Activated CD8-positive, alpha-beta memory T cell treated with anti-CD3 and anti-CD28 coated beads, Interleukin-2, amount 50 U/mL, for 1 hour (primary cell): Measurements from ENCODE around the gene OVOL1.

Source experiments
- DNase-seq: peaks from one replicate; pipeline ENCODE4 v3.0.0-alpha.2; 2020; ENCODE audit errors: extremely low read depth

OVOL1 gene

GRCh38 chr11:65791719-65792213 lies 4.9 kb downstream of the OVOL1 start:
- no peak for DNase-seq

- DNase-seq, result no peak
These were observed 5.6 kb downstream of the OVOL1 start for GRCh38 chr11:65792456-65792855.

GRCh38 chr11:65793144-65793581 lies 6.3 kb downstream of the OVOL1 start:
- DNase-seq, result no peak

GRCh38 chr11:65793625-65794400 lies 7.0 kb downstream of the OVOL1 start:
- no peak for DNase-seq

- DNase-seq, result no peak
These were observed 8.0 kb downstream of the OVOL1 start for GRCh38 chr11:65794570-65795510.

GRCh38 chr11:65796726-65797601 lies 10.1 kb downstream of the OVOL1 start:
- no peak for DNase-seq

DNA sequence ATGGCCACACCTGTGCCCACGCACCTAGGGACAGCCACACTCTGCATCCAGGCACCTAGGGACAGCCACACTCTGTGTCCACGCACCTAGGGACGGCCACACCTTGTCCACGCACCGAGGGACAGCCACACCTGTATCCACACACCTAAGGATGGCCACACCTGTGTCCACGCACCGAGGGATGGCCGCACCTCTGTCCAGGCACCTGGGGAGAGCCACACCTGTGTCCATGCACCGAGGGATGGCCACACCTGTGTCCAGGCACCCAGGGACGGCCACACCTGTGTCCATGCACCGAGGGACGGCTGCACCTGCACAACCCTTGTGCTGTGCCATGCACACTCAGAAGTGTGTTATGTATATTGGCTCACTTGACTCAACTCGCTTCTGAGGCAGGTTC lies 10.8 kb downstream of the OVOL1 start:
- DNase-seq, result no peak

GRCh38 chr11:65798882-65799281 lies 12.0 kb downstream of the OVOL1 start:
- DNase-seq, result no peak

GRCh38 chr11:65801153-65801987 lies 14.5 kb downstream of the OVOL1 start:
- no peak for DNase-seq

DNA sequence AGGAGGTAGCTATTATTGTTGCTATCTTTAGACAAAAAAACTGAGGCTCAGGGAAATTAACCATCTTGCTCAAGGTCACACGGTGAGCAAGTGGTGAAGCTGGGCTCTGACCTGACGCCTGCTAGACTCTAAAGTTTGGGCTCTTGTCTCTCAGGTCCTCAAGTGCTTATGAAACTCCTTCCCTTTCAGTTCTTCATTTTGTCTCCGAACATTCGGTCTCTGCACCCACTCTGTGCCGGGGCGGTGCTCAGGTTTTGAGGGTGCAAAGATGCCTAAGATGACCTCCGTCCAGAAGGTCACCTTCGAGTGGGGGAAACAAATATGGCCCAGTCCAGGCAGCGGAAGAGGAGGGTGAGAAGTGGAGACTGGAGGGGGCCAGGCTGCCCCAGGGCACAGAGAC lies 16.0 kb downstream of the OVOL1 start:
- DNase-seq, result no peak

- DNase-seq, result no peak
These were observed 17.1 kb downstream of the OVOL1 start for GRCh38 chr11:65803797-65804492.

DNA sequence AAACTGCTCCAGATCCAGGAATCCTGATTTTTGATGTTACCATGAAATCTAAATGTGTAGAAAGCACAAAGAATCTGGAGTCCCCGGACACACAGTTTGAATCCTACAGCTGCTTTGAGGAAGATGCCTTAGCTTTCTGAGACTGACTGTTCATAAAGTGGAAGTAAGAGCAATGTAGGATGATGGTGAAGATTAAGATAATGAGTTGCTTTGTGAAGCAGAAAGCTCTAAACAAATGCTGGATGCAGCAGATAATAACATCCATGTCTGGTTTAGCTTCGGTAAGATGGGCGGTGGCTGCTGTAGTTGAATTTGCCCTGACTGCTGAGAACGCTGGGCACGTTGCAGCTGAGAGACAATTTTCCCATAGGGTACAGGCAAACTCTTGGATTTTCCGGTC lies 20.1 kb downstream of the OVOL1 start:
- no peak for DNase-seq

DNA sequence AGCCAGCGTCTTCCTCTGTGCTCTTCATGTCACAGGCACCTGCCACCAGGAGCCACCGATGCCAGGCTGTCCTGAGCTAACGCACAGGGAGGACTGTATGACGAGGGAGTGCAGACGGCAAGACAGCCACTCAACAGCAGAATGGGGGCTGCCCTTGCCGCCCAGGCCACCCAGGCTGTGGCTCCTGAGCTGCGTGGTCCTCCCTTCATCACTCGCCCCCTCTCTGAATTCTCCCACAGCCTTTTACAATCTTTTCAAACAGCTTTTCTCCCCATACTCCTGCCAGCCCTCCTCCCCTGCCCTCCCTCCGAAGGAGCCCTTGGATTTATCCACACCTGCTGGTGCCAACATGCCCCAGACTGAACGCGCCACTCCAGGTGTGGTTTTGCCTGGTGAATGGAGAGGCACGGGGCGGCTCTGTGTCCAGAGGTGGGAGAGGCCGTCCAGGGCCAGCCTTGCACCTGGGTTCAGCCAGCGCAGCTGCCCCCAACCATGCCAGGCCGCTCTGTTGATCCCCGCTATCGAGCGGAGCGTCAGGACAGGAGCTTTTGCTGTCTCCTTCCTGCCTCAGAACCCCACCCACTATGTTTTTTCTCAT lies 22.0 kb downstream of the OVOL1 start:
- DNase-seq, result no peak

DNA sequence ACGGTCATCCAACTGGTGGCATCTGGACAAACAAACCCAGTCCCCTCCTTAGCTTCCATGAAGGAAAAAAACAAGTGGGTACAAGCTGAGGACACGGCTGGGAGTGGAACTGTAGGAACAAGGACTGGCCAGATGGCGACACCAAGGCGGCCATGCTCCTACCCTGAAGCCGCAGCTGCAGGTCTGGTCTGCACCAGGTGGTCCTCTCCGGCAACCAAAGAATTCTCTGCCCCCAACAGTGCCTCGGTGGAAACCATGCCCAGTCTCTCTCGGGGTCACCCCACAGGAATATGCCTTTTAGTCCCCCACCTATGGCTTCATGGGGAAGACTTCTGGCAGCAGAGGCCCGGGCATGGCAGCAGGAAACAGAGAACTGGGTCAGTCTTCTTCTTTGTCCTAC lies 22.6 kb downstream of the OVOL1 start:
- DNase-seq, result no peak

DNA sequence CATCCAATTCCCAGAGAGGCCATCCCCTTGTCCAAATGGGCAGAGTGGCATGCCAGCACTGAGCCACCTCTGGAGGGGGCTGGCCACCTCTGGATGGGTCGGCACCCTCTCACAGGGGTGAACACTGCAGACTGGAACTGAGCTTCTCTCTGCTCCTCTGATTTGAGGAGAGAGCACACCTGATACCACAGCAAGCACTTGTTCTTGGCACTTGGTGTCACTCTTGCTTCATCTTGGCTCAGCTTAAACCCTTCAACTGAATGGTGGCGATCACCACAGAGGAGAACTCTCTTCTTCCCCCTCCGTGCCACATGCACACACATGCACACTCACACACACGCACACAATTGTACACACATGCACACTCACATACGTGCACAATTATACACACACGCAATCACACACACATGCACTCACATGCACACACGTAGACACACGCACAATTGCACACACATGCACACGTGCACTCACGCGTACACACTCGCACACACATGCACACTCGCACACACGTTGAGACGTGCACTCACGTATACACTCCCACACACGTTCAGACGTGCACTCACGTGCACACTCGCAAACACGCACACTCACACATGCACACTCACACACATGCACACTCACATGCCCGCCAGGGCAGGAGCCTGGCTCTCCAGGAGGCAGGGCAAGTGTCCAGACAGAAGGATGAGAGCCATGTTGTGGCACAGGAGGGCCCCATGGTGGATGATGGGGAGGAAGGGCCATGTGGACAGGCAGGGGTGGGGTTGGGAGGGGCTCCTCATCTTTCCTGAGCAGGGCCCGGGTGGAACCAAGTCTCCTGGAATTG lies 23.4 kb downstream of the OVOL1 start:
- no peak for DNase-seq

- DNase-seq, result no peak
These were observed 25.1 kb downstream of the OVOL1 start for GRCh38 chr11:65811764-65812475.

DNA sequence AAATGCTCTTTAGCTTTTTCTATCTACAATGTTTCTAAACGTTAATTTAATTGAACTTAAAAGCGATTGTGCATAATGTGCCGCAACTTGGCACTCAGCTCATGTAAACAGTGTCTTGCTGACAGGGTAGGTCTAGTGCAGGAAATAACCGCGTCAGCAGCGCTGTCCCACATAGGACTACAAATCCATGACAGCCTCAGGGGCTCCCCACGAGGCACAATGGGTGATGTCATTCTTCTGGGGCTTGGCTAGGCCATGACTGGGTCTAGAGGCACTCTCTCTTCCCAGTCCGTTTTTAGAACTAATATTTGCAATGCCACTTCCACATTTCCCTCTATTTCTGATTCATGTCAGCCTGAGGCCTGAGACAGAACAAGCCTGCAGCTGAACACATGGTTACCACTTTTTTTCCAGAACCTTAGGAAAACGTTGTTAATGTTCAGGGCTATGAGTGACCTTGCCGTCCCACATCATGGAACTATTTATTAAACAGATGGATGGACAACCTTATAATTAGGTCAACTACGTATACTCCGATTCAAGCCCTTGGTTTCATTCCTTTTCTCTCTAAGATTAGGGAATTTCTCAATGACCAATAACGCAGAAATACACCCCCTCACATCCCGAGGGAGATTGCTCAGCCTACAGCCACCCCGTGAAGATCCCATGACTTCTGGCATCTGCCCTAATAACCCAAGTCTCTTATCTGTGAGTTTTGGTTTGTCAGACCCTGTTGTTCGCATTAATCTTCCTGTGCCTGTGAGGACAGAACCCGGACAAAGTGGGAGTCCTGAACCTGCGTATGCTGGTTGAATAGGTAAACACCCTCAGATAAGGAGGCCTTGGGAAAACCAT lies 27.5 kb downstream of the OVOL1 start:
- no peak for DNase-seq
